GM21619 (cell line): ENCODE results near the gene ZNHIT1.
"Not testable (repeated sequence)": the region's sequence is repeated elsewhere in the genome, so short reads cannot be mapped to it uniquely, and the experiment has no call there.

ENCODE experiments used
- ATAC-seq: cut with Tn5 transposase; IDR thresholded peaks from one replicate; pipeline ENCODE4 v1.9.1; 2021; ENCODE audit not compliant: unreplicated experiment

ZNHIT1 gene

DNA sequence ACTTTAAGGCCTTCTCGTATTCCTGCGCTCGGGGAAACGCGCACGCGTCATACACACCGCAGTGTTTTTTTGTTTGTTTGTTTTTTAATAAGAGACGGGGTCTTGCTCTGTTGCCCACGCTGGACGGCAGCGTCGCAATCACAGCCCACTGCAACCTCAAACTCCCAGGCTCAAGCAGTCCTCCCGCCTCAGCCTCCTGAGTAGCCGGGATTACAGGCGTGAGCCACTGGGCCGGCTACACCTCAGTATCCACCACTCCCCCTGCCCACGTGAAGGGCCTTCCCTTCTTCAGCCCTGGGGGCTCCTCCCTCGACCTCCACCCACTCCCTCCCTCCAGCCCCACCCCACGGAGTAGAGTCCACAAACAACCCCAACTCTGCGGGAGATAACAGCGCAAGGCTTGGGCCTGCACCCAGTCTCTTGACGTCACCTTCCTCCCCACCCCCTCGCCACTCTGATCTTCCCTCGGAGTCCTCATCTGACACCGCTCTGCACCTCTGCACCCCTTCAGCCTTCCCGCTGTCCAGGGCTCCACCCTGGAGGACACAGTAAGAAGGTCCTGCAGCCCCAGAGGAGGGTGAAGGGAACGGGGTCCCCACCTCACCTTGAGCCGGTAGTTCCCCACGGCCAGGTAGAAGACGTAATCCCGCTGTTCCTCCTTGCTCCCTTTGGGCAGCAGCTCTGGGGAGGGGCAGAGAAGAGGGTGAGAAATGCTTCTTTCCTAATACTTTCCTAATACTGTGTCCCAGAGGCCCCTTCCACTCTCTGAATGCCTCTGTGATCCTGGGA, 22.5 kb downstream of the ZNHIT1 start:
- no peak for ATAC-seq

DNA sequence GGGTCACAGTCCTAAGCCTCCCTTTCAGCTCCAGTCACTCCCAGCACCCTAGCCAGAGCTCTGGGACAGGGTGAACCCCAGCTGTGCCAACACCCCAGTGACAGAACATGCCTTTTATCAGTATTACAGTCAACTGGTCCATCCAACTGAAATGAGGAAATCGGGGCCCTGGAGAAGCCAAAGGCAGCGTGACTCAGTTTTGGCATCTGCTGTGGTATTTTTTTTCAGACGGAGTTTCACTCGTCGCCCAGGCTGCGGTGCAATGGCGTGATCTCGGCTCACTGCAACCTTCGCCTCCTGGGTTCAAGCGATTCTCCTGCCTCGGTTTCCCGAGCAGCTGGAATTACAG, 23.0 kb downstream of the ZNHIT1 start:
- ATAC-seq, result no peak

DNA sequence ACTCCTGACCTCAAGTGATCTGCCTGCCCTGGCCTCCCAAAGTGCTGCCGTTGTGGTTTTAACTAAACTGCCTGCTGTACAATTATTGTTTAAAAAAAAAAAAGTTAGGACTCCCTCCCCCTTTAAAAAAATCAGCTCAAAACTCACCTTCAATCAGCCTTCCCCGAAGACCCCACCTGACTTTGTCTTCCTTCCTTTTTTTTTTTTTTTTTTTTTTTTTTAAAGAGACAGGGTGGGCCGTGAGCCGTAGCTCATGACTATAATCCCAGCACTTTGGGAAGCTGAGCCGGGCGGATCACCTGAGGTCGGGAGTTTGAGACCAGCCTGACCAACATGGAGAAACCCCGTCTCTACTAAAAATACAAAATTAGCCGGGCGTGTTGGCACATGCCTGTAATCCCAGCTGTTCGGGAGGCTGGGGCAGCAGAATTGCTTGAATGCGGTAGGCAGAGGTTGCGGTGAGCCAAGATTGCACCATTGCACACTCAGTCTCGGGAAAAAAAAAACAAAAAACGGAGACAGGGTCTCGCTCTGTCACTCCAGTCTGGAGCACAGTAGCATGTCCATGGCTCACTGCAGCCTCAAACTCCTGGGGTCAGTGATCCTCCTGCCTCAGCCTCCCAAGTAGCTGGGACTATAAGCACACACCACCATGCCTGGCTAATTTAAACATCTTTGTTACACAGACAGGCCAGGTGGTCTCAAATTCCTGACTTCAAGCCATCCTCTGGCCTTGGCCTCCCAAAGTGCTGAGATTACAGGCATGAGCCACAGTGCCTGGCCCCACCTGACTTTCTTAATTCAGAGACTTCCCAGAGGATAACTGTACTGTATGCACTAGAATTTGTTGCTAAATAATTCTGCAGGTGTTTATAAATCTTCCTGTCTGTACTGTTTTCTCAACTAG, 23.7 kb downstream of the ZNHIT1 start:
- ATAC-seq, result no peak

DNA sequence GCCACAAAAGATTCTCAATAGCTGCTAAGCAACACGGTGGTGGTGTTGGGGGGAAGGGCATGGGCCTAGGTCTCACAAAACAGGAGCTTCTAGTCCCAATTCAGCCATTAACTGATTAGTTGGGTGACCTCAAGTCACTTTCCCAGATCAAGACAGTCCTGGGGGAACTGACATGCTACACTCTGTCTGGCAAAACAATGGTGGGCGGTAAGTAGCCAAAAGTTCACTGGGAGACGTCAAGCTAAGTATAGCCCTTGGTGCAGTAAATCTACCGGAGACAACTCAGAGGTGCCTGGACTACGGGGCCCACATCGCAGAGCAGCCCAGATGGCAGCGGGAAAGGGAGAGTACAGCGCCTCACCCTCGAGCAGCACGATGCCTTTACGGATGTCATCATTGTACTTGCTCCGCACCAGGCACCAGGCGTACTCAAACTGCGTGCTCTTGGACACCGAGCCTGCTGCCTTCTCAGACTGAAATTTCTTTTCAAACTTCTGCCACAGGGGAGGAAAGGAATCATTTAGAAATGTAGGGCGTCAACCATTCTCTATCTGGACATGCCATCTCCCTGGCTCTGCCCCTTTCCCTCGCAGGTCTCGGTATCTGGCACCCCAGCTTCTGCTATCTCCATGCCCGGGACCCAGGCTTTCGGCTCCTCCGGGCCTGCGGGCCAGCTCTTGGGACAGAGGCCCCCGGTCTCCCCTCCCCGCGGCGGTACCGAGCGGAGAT, 25.8 kb downstream of the ZNHIT1 start:
- no peak for ATAC-seq

DNA sequence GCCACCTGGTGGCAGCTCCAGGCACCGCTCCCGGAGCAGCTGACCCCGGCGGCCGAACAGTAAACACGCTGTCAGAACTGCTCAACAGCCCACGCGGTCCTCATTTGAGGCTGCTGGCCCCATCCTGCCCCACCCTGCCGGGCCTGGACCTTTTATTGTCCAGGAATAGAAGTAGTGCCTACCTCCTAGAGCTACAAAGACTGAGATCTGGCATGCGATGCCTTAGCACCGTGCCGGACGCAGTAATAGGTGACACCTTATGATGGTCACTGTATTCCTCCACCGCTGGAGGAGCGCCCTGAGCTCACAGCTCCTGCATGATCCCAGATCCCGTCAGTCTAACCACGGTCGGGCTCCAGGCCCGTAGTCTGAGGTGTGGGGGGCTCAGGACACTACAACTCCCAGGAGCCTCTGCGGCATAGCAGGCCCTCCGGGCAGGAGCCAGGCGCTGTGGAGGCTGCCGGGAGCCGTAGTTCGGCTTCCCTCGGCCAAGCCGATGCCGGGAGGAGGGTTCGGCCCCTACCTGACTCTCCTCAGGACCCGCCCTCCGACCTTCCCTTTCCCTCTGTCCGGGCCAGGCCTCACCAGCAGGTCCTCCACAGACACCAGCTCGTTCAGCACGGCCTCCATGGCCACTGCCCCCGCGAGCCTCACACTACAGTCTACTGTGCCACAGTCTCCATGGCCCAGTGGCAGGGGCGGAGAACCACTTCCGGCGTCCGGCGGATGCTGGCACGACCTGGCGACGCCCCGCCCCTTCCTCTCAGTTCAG, 26.6 kb downstream of the ZNHIT1 start, which contains the start of gene FIS1:
Gene FIS1 (minus strand): TSS at position 707 of the 772 bp plus-strand sequence. CDS start 77 bp downstream, at position 630.
- ATAC-seq, result peak; percentile 86

DNA sequence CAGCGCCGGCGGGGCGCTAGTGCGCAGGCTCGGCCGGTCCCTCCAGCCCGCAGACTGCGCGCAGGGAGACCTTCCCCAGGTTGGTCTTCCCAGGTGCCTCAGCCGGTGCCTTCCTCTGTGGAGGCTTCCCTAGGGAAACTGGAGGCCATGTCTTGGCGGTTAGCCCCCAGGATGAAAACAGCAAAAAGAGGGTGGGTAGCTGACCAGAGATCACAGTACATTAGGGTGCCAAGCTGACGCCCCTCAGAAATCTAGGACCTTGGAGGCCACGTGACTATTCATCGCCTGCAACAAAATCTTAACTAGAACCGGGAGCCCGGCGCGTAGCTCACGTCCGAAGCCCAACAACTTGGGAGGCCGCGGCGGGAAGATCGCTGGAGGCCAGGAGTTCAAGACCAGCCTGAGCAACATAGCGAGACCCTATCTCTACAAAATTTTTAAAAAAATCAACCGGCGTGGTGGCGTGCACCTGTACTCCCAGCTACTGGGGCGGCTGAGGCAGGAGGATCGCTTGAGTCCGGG, 27.2 kb downstream of the ZNHIT1 start:
- no peak for ATAC-seq

DNA sequence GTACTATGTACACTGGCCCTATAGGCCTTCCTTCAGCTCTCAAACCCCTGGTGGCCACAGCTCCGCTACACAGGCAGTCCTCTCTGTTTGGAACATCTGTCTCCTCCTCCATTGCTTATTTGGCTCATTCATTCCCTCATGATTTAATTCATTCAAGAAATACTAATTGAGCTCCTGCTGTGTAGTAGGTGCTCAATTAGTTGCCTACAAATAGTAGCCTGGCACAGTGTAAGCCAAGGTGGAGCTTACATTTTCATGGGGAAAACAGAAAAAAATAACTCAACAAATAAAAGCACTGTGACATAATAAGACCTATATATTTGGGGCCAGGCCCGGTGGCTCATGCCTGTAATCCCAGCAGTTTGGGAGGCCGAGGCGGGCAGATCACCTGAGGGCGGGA, 30.3 kb downstream of the ZNHIT1 start:
- ATAC-seq, result no peak

DNA sequence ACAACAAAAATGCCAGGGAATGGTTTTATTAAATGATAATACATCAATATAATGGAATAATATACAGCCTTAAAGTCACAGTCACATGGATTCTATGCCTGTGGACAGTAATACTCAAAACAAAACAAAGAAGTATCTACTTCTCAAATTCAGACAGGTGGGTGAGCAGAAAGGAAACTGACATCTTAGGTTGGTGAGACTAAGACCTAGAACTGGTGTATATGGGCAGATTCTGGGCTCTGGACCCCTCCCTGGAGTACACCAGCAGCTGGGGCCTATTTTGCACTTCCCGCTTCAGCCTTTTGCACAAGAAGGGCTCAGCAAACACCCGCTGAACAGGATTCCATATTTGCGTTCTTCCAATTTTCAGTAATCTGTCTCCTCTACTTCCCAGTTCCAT, 32.4 kb downstream of the ZNHIT1 start:
- no peak for ATAC-seq

DNA sequence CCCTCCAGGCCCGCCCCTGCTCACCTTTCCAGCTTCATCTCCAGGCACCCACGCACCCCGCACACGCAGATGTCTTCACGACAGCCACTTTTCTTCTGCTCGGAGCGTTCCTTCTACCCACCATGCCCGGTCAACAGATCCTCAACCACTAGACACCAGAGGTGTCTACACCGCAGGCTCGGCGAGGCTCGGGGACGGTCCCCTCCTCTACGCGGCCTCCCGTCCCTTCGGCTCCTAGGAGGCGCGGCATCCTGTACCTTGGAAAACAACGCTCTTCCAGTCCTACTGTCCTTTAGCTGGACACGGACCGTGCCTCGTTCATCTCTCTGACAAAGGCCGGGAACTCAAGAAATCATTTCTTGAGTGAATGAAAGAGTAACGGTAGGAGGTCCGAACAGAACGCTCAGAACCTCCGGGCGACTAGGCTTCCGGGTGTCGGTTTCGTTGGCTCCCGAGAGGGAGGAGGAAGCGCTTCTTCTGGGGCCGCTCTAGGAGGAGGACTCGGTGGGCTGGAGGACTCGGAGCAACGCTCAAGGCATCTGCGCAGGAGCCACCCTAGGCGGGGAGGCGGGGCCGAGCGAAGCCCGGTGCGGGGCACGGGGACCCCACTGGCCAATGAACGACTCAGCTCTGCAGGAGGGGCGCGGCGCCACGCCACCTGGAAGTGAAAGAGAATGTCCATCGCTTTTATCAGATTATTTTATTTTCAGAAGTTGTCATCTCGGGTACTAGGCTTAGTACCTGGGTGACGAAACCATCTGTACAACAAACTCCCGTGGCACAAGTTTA, 34.1 kb downstream of the ZNHIT1 start:
- ATAC-seq, result peak; percentile 98

DNA sequence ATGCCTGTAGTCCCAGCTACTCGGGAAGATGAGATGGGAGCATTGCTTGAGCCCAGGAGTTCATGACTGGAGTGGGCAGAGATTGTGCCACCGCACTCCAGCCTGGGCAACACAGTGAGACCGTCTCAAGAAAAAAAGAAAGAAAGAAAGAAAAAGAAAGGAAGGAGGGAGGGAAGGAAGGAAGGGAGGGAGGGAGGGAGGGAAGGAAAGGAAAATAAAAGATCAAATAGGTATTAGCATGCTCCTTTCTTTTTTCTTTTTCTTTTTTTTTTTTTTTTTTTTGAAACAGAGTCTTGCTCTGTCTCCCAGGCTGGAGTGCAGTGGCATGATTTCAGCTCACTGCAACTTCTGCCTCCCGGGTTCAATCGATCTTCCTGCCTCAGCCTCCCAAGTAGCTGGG, 35.2 kb downstream of the ZNHIT1 start:
- ATAC-seq, result not testable (repeated sequence)

DNA sequence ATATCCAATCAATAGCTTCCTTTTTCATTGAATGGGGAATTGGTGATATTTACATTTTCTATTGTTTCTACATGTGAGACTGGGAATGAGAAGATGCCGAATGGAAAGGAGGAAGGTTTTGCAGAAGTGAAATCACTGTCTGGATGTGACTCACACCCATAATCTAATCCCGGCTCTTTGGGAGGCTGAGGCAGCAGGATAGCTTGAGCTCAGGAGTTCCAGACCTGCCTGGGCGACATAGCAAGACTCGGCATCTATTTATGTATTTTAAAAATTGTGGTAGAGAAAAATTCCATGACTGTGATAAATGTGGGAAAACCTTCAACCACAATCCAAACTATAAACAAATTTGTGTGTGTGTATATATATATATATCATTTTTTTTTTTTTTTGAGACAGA, 37.8 kb downstream of the ZNHIT1 start:
- no peak for ATAC-seq

DNA sequence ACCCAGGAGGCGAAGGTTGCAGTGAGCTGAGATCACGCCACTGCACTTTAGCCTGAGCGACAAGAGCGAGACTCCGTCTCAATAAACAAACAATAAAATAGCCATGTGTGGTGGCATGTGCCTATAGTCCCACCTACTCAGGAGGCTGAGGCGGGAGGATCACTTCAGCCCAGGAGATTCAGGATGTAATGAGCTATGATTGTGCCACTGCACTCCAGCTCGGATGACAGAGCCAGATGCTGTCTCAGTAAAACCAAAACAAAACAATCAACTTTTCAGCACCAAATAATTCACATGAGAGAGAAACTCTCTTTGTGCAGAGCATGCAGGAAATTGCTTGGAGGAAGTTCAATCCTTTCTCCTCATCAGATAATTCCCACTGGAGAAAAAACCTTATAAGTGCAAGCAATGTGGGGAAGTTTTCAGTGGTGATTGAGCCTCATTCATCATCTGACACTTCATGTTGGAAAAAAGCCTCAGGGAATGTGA, 40.3 kb downstream of the ZNHIT1 start:
- no peak for ATAC-seq

DNA sequence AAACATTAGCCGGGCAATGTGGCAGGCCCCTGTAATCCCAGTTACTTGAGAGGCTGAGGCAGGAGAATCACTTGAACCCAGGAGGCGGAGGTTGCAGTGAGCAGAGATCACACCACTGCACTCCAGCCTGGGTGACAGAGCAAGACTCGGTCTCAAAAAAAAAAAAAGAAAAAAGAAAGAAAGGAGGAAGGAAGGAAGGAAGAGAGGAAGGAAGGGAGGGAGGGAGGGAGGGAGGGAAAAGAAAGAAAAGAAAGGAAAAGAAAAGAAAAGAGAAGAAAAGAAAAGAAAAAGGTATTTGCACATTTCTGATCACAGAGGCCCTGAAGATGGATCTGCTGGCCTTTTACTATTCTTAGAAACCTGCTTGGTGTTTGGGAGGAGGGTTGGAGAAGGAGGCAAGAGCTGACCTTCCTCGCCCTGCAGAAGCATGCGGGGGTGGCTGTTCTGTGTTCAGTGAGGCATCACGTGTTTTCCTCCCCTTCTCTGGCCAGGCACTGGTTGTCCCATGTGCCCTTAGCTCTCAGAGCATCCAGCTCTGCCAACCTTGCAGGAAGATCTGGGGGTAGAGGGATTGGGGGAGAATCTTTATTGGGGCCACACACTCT, 46.2 kb downstream of the ZNHIT1 start:
- not testable (repeated sequence) for ATAC-seq

DNA sequence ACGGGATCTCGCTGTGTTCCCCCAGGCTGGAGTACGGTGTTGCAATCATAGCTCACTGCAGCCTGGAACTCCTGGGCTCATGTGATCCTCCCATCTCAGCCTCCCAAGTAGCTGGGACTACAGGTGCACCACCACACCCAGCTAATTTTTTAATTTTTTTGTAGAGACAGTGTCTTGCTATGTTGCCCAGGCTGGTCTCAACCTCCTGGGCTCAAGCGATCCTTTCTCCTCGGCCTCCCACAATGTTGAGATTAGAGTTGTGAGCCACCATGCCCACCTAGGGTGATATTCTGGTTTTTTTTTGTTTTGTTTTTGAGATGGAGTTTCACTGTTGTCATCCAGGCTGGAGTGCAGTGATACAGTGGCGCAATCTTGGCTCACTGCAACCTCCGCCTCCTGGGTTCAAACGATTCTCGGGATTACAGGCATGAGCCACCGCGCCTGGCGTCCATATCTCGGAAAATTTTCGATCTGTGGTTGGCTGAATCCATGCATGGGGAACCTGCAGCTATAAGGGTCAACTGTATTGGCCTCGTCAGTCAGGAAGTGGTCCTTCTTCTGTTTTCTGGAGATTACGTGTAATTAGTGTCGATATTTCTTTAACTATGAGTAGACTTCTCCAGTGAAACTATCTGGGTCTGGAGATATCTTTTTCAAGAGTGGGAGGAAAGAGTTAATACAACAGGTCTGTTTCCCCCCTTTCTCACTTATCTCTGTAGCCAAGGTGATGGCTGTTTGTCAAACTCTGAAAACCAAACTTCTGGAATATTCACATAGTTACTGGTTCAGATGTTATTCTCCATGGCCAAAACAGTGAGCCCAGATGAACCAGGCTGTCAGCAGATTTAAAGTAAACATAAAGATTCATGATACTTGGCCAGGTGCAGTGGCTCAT, 47.9 kb downstream of the ZNHIT1 start:
- no peak for ATAC-seq

DNA sequence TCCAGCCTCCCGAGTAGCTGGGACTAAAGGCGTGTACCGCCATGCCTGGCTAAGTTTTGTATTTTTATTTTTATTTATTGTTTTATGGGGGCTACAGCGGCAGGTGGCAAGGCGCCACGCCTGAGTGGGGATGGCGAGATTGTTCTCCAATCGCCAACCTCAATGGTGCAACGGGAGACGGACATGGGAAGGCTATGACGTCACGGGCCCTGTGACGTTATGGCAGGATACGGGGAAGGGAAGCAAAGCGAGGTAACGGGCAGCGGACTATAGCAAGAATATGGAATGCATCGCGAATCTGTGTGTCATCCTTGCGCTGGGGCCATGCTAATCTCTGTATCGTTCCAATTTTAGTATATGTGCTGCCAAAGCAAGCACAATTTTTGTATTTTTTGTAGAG, 51.7 kb downstream of the ZNHIT1 start:
- ATAC-seq, result no peak

DNA sequence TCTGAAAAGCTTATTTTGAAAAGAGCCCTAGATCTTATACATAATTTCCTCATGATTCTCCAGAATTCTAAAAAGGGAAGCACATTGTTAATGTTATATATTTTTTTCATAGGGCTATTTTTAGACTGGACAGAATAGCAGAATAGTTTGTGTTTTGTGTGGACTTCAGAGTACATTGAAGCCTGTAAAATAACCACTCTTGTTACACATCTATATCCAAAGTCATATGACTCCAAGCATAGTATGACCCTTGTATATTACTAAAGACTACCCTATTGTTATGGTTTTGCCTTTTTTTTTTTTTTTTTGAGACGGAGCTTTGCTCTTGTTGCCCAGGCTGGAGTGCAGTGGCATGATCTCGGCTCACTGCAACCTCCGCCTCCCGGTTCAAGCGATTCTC, 53.1 kb downstream of the ZNHIT1 start:
- ATAC-seq, result no peak

DNA sequence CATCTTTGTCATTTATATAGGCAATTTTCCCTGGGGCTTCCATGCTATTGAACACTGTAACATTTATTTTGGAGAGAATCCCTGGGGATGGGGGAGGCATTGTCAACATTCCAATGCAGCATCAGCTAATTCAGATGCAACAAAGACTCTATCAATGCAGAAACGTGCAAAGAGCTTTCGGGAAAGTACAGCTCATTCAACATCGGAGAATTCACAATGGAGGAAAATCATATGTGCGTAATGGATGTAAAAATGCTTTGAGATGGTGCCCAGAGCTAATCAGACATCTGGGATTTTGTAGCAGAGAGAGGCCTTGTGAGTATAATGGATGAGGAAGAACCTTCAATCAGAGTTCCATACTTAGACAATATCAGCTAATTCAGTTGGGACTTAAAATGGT, 55.2 kb downstream of the ZNHIT1 start:
- no peak for ATAC-seq
